ENCODE results near the gene ORC3. TPM values are rescaled to one million over a fixed set of nuclear protein-coding genes. Genes with fewer than 3 reads are reported as not detected.

ORC3 gene
- total and polyA plus RNA-seq, 10 of the 15 experiments (the other 5 are each of a cell fraction or from before 2014, with no cell fraction given) = 27.2 to 76.3 (median 54.6) TPM

GRCh38 chr6:87698547-87699006 lies 108.6 kb downstream of the ORC3 start:
- in situ Hi-C loops (cut with MboI) (no loop called here), intact Hi-C loops (cut with micrococcal nuclease; ENCODE audit: unreplicated experiment) (loop anchor here (5.0 kb wide), 3 partner anchors 34 to 1174 kb away; no protein-coding TSS in a partner anchor)
- FAIRE-seq (peak; percentile 70), DNase-seq (ENCODE audit: low read depth, low spot score) (no peak), ATAC-seq (peak; percentile 2; the same call in 1 of the 3 replicates)
- SMC1A ChIA-PET (ENCODE audit: uncharacterized antibody, unreplicated experiment) = interaction anchor here (0.6 to 8.9 kb wide), 42 partner anchors 7 to 1176 kb away, joined by 3 to 83 read pairs (median 5); partner anchors contain the start of genes ORC3 and RARS2
- H3K27ac ChIP-seq (ENCODE audit: control insufficient read depth, insufficient read depth) = peak overlapping the region; percentile 97; the same call in 1 of the 2 replicates
- POLR2A ChIA-PET = interaction anchor here (0.6 to 3.9 kb wide), 16 partner anchors 9 to 1178 kb away, joined by 3 to 28 read pairs (median 4); no protein-coding TSS in a partner anchor
- no TSS peak for BruUV-seq (replicated peaks)
- H3K79me2 ChIP-seq (ENCODE audit: control insufficient read depth, insufficient read depth, low read length) = peaks cover 83% of the 10 kb centered on the region
- H3K4me3 ChIP-seq = peak overlapping the region; percentile 96
- peaks cover 0 to 6% of the 10 kb centered on the region in 2 experiments; a peak in 2 of 4 replicates for H3K36me3 ChIP-seq (ENCODE audit: control insufficient read depth in 2 of 2, insufficient read depth in 2 of 2, low read length in 1 of 2)
- WGBS (ENCODE audit: insufficient coverage, insufficient replicate concordance, low lambda C conversion rate, missing lambda C conversion rate) = 0% methylated on average over 2 of the region's 2 CpGs
- H3K4me1 ChIP-seq (ENCODE audit: control insufficient read depth, insufficient read depth, low read length) = peaks cover 10% of the 10 kb centered on the region
- H3K4me2 ChIP-seq (ENCODE audit: control insufficient read depth, insufficient read depth) = peak overlapping the region; percentile 68
- CTCF ChIA-PET = interaction anchor here (0.5 to 2.1 kb wide), 18 partner anchors 13 to 256 kb away, joined by 3 to 11 read pairs (median 4); no protein-coding TSS in a partner anchor
- RAD21 ChIA-PET (ENCODE audit: unreplicated experiment) = interaction anchor here (0.7 to 4.3 kb wide), 23 partner anchors 9 to 1172 kb away, joined by 3 to 54 read pairs (median 7); no protein-coding TSS in a partner anchor
- H3K9me3 ChIP-seq (replicated peaks; ENCODE audit: control insufficient read depth, insufficient read depth, low read length) = no peaks in the 10 kb centered on the region
- H4K20me1 ChIP-seq (ENCODE audit: control insufficient read depth, insufficient read depth) = no peaks in the 10 kb centered on the region
- H2AFZ ChIP-seq (ENCODE audit: control insufficient read depth, low read depth, low read length) = no peak overlapping the region
- no peaks in the 10 kb centered on the region for H3K27me3 ChIP-seq (replicated peaks in 1 of 2; ENCODE audit: control insufficient read depth in 2 of 2, insufficient read depth in 2 of 2, low read length in 1 of 2)
- H3K9ac ChIP-seq (ENCODE audit: control insufficient read depth, insufficient read depth, low read length) = peak overlapping the region; percentile 98
- TF ChIP-seq CREB1 (IDR thresholded peaks at IDR 0.05; ENCODE audit: low read depth) = peak; percentile 12; the same call in 1 of the 2 replicates
- peak; percentile 75 to 78 for TF ChIP-seq IKZF2 (IDR thresholded peaks at IDR 0.05)
- TF ChIP-seq ATF7 (IDR thresholded peaks at IDR 0.05; ENCODE audit: low read depth) = peak; percentile 65
- TF ChIP-seq TCF7 (IDR thresholded peaks at IDR 0.05; ENCODE audit: borderline replicate concordance) = 0 out of 2 replicates have a peak, but pooled peaks have one; percentile 26
- TF ChIP-seq SIX5 (IDR thresholded peaks at IDR 0.05; ENCODE audit: low read depth, low read length, severe bottlenecking) = no peak
- TF ChIP-seq RELB (IDR thresholded peaks at IDR 0.05; ENCODE audit: low read depth) = peak; percentile 49; the same call in 1 of the 2 replicates
- peak; percentile 71; the same call in 1 of the 2 replicates for TF ChIP-seq FOXM1 (IDR thresholded peaks at IDR 0.05; ENCODE audit: low read depth, low read length)
- TF ChIP-seq ZBTB33 (IDR thresholded peaks at IDR 0.05) = no peak
- no peak for TF ChIP-seq TAF1 (IDR thresholded peaks at IDR 0.05; ENCODE audit: borderline replicate concordance, low read depth, low read length)
- TF ChIP-seq ATF3 (IDR thresholded peaks at IDR 0.05; ENCODE audit: borderline replicate concordance, extremely low read depth, low read depth, low read length) = no peak
- peak; percentile 77 for TF ChIP-seq JUNB (IDR thresholded peaks at IDR 0.05)
- peak; percentile 39 for TF ChIP-seq DPF2 (IDR thresholded peaks at IDR 0.05)
- peak in 1 of 2 experiments; percentile 38; a peak in 1 of 4 replicates for TF ChIP-seq ETV6 (conservative IDR thresholded peaks at IDR 0.05 in 1 of 2, IDR thresholded peaks at IDR 0.05 in 1 of 2; ENCODE audit: borderline replicate concordance in 1 of 2, low read depth in 1 of 2)
- TF ChIP-seq EZH2 (IDR thresholded peaks at IDR 0.05; ENCODE audit: borderline replicate concordance, control insufficient read depth, low read depth, low read length) = no peak
- TF ChIP-seq ZBTB40 (IDR thresholded peaks at IDR 0.05; ENCODE audit: borderline replicate concordance) = peak; percentile 79; the same call in 1 of the 2 replicates
